SK-N-SH (cell line): ENCODE results near the gene NEUROG2. TPM values are rescaled to one million over a fixed set of nuclear protein-coding genes. Genes with fewer than 3 reads are reported as not detected.

ENCODE experiments used
- CTCF ChIA-PET: fragments of 300-600, 350-600 bp; formaldehyde crosslinking; extraction: SDS; loops from one replicate; lab custom pipeline; 2021; lab: Yijun Ruan, JAX
- POLR2A ChIA-PET: fragments of 350-600 bp; sonication (Branson Sonifier 250); formaldehyde crosslinking; extraction: SDS; loops from one replicate; lab custom pipeline; 2020; ENCODE audit warnings: antibody characterized with exemption, inconsistent platforms; lab: Yijun Ruan, JAX
- DNase-seq: peaks from one replicate; pipeline ENCODE4 v3.0.0; 2012
- H2AFZ ChIP-seq: fragments of 200-600 bp; sonication (generic); 2 replicates; pipeline ENCODE4 v1.8.1; 2016; ENCODE audit warnings: antibody characterized with exemption, mild to moderate bottlenecking, low read depth
- H3F3A ChIP-seq: fragments of 200-600 bp; sonication (generic); replicated peaks from 2 replicates; pipeline ENCODE3; 2016; ENCODE audit warnings: antibody characterized with exemption, mild to moderate bottlenecking; ENCODE audit not compliant: insufficient read depth
- H3K27ac ChIP-seq, 2 experiments: fragments of 200-500 bp in 1 of 2; fragments of 200-600 bp in 1 of 2; sonication (Bioruptor generic) in 1 of 2; sonication (generic), shearing (Covaris generic) in 1 of 2; 2 replicates each; pipeline versions ENCODE4 v1.5.1 to v1.6.1; 2014 to 2016; ENCODE audit warnings: low read depth in 2 of 2, inconsistent platforms in 1 of 2, low read length in 1 of 2, mild to moderate bottlenecking in 1 of 2, mixed read lengths in 1 of 2
- H3K27me3 ChIP-seq: fragments of 200-600 bp; sonication (generic), shearing (Covaris generic); 2 replicates; pipeline ENCODE4 v1.6.1; 2016; ENCODE audit warnings: mixed run types; ENCODE audit not compliant: insufficient read depth
- H3K36me3 ChIP-seq, 2 experiments: fragments of 200-500 bp in 1 of 2; fragments of 200-600 bp in 1 of 2; sonication (Bioruptor generic) in 1 of 2; sonication (generic) in 1 of 2; replicated peaks in 1 of 2; 2 replicates each; pipeline versions ENCODE3 to v1.5.1; 2014 to 2016; ENCODE audit warnings: low read length in 1 of 2, mild to moderate bottlenecking in 1 of 2; ENCODE audit not compliant: insufficient read depth in 2 of 2, control insufficient read depth in 1 of 2
- H3K4me1 ChIP-seq, 2 experiments: fragments of 200-500 bp in 1 of 2; fragments of 200-600 bp in 1 of 2; sonication (Bioruptor generic) in 1 of 2; sonication (generic), shearing (Covaris generic) in 1 of 2; 2 replicates each; pipeline versions ENCODE4 v1.5.1 to v1.6.1; 2014 to 2016; ENCODE audit warnings: low read depth in 1 of 2, low read length in 1 of 2, mixed run types in 1 of 2; ENCODE audit not compliant: insufficient read depth in 2 of 2, control insufficient read depth in 1 of 2
- H3K4me2 ChIP-seq: fragments of 200-600 bp; sonication (generic), shearing (Covaris generic); 2 replicates; pipeline ENCODE4 v1.6.1; 2017; ENCODE audit warnings: mixed run types
- H3K4me3 ChIP-seq, 2 experiments: fragments of 200-500 bp in 1 of 2; fragments of 200-600 bp in 1 of 2; sonication (Bioruptor generic) in 1 of 2; sonication (generic), shearing (Covaris generic) in 1 of 2; 2 replicates each; pipeline versions ENCODE4 v1.5.1 to v1.8.1; 2014 to 2016; ENCODE audit warnings: low read depth in 2 of 2, inconsistent platforms in 1 of 2, low read length in 1 of 2, mild to moderate bottlenecking in 1 of 2, mixed read lengths in 1 of 2, moderate library complexity in 1 of 2
- H3K79me2 ChIP-seq: fragments of 200-600 bp; sonication (generic); 2 replicates; pipeline ENCODE4 v1.8.1; 2017; ENCODE audit warnings: mild to moderate bottlenecking; ENCODE audit not compliant: insufficient read depth
- H3K9ac ChIP-seq: fragments of 200-600 bp; sonication (generic); 2 replicates; pipeline ENCODE4 v1.6.1; 2017; ENCODE audit warnings: mixed run types
- H3K9me2 ChIP-seq: fragments of 200-600 bp; sonication (generic); 2 replicates; pipeline ENCODE4 v1.6.1; 2017; ENCODE audit warnings: mixed run types
- H3K9me3 ChIP-seq: fragments of 200-600 bp; sonication (generic); 2 replicates; pipeline ENCODE4 v1.6.1; 2017; ENCODE audit warnings: mixed run types, mild to moderate bottlenecking, moderate library complexity
- H4K20me1 ChIP-seq: fragments of 200-600 bp; sonication (generic); 2 replicates; pipeline ENCODE4 v1.6.1; 2017; ENCODE audit warnings: mild to moderate bottlenecking, mixed run types; ENCODE audit not compliant: insufficient read depth
- CHD2 ChIP-seq: fragments of 150-350 bp; IDR thresholded peaks from 2 replicates; pipeline ENCODE4 v1.6.1; 2018; ENCODE audit warnings: low read length; ENCODE audit not compliant: partially characterized antibody
- ELF1 ChIP-seq: IDR thresholded peaks from 2 replicates; pipeline ENCODE4 v1.4.0; 2012
- EP300 ChIP-seq, 2 experiments: IDR thresholded peaks; 2 replicates each; pipeline versions ENCODE4 v1.4.0 to v1.6.1; 2012; ENCODE audit warnings: borderline replicate concordance in 1 of 2, low read depth in 1 of 2, low read length in 1 of 2
- EZH2phosphoT487 ChIP-seq: fragments of 200-600 bp; sonication (generic); IDR thresholded peaks from 2 replicates; pipeline ENCODE4 v1.6.1; 2017; ENCODE audit warnings: low read depth, mixed run types, mild to moderate bottlenecking, antibody characterized with exemption, moderate library complexity, borderline replicate concordance
- FOSL2 ChIP-seq: IDR thresholded peaks from 2 replicates; pipeline ENCODE4 v1.4.0; 2012; ENCODE audit warnings: low read depth, mild to moderate bottlenecking, moderate library complexity, borderline replicate concordance
- FOXM1 ChIP-seq: IDR thresholded peaks from 2 replicates; pipeline ENCODE4 v1.4.0; 2012; ENCODE audit warnings: low read depth, mild to moderate bottlenecking
- GATA2 ChIP-seq: sonication (generic); formaldehyde crosslinking; IDR thresholded peaks from 2 replicates; pipeline ENCODE4 v1.5.0; 2020; ENCODE audit warnings: mild to moderate bottlenecking, missing genetic modification reagents
- MEF2A ChIP-seq: IDR thresholded peaks from 2 replicates; pipeline ENCODE4 v1.4.0; 2012; ENCODE audit warnings: low read depth, borderline replicate concordance
- RFX5 ChIP-seq: IDR thresholded peaks from 2 replicates; pipeline ENCODE4 v1.6.1; 2012; ENCODE audit warnings: mild to moderate bottlenecking, improper control_type of control experiment, low read length
- RXRA ChIP-seq: IDR thresholded peaks from 2 replicates; pipeline ENCODE4 v1.4.0; 2012; ENCODE audit warnings: low read depth, mild to moderate bottlenecking, borderline replicate concordance
- SMC3 ChIP-seq: IDR thresholded peaks from 2 replicates; pipeline ENCODE4 v1.6.1; 2012; ENCODE audit warnings: low read depth, low read length, improper control_type of control experiment
- TAF1 ChIP-seq: IDR thresholded peaks from 2 replicates; pipeline ENCODE4 v1.6.1; 2012; ENCODE audit warnings: low read depth, mild to moderate bottlenecking, low read length, moderate library complexity, borderline replicate concordance
- TCF12 ChIP-seq: IDR thresholded peaks from 2 replicates; pipeline ENCODE4 v1.4.0; 2012
- TEAD4 ChIP-seq: IDR thresholded peaks from 2 replicates; pipeline ENCODE4 v1.4.0; 2012; ENCODE audit warnings: mild to moderate bottlenecking, borderline replicate concordance; ENCODE audit not compliant: insufficient read depth
- WGBS: methylation state at CpG from one replicate; pipeline ENCODE4 v1.1.6; 2017; ENCODE audit warnings: low lambda C conversion rate; 5-methylcytosine and 5-hydroxymethylcytosine counted together
- polyA plus RNA-seq, 3 experiments: library from polyadenylated mRNA; depleted of rRNA; stranded (reverse); fragments of >200 nt; gene quantifications; 2 replicates each; pipeline ENCODE4 v1.2.3, GENCODE V29; 2012
- TF ChIP-seq, protein P1 (sequence below): IDR thresholded peaks from 2 replicates; pipeline ENCODE4 v1.4.0; 2012; ENCODE audit warnings: low read depth

Gene NEUROG2
- polyA plus RNA-seq, 1 of the 3 experiments (the other 2 are of a cell fraction) = not detected

DNA sequence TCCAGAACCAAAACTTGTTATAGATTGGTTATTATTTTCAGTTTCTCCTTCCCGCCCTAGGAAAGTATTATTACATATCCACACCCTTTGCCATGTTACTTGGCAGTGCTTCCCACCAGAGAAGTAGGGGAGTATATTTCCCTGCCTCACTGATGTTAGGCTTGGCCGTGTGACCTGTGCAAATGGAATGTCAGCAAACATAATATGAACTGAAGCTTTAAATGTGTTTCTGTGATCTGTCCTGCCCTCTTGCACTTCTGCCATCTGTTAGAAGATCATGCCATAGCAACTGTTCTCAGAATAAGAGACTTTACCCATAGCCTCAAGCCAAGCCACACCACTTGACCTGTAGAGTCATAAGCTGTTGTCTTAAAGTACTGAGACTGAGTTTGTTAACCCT is 36.7 kb upstream of the NEUROG2 start:
- no peak overlapping the region for H3K4me3 ChIP-seq
- no peak overlapping the region for H2AFZ ChIP-seq
- no peaks in the 10 kb centered on the region for H3K79me2 ChIP-seq
- peak overlapping the region in 1 of 2 experiments; percentile 7; a peak in 1 of 4 replicates for H3K27ac ChIP-seq
- ChIA-PET POLR2A (interaction anchor here (0.6 kb wide), 1 partner anchor 9 kb away, joined by 3 read pairs; no protein-coding TSS in a partner anchor), CTCF (interaction anchor here (1.0 to 1.1 kb wide), 2 partner anchors 12 to 386 kb away, joined by 3 read pairs; no protein-coding TSS in a partner anchor)
- no peaks in the 10 kb centered on the region for H3K9me3 ChIP-seq
- no peak overlapping the region for H3K9ac ChIP-seq
- TF ChIP-seq EZH2phosphoT487 = no peak
- no peak for TF ChIP-seq FOXM1
- TF ChIP-seq TCF12 = 0 out of 2 replicates have a peak, but pooled peaks have one; percentile 5
- TF ChIP-seq GATA2 = no peak
- H3K4me1 ChIP-seq = peaks cover 3 to 10% of the 10 kb centered on the region in 2 experiments; a peak in 2 of 4 replicates
- H3K36me3 ChIP-seq = peaks cover 0 to 7% of the 10 kb centered on the region in 2 experiments
- no peak overlapping the region for H3K4me2 ChIP-seq
- no peaks in the 10 kb centered on the region for H3K9me2 ChIP-seq
- no peak for DNase-seq
- no peaks in the 10 kb centered on the region for H4K20me1 ChIP-seq
- peaks cover 7% of the 10 kb centered on the region for H3F3A ChIP-seq
- 59% methylated on average over 2 of the region's 2 CpGs for WGBS
- H3K27me3 ChIP-seq = no peaks in the 10 kb centered on the region

DNA sequence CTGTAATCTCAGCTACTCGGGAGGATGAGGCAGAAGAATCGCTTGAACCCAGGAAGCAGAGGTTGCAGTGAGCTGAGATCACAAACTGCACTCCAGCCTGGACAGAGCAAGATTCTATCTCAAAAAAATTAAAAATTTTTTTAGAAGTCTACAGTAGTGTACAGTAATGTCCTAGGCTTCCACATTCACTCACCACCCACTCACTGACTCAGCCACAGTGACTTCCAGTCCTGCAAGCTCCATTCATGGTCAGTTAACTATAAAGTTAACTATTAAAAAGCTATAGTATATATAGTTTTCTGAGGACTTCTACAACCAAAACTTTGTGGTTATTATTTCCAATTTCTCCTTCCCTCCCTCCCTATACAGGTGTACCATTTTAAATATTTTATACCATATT is 34.7 kb upstream of the NEUROG2 start:
- H3K4me1 ChIP-seq = peaks cover 0 to 10% of the 10 kb centered on the region in 2 experiments; a peak in 1 of 4 replicates
- no peaks in the 10 kb centered on the region for H3K9me3 ChIP-seq
- no peaks in the 10 kb centered on the region for H3K79me2 ChIP-seq
- peaks cover 7% of the 10 kb centered on the region for H3F3A ChIP-seq
- H3K27me3 ChIP-seq = no peaks in the 10 kb centered on the region
- CTCF ChIA-PET = interaction anchor here (1.3 kb wide), 1 partner anchor 15 kb away, joined by 3 read pairs; no protein-coding TSS in a partner anchor
- H3K9ac ChIP-seq = no peak overlapping the region
- TF ChIP-seq FOXM1 = no peak
- TF ChIP-seq RFX5 = no peak
- TF ChIP-seq SMC3 = no peak
- TF ChIP-seq EP300 (IDR thresholded peaks at IDR 0.05; ENCODE audit: borderline replicate concordance in 1 of 2, low read depth in 1 of 2, low read length in 1 of 2) = no peak
- no peak for TF ChIP-seq FOSL2
- TF ChIP-seq MEF2A = no peak
- TF ChIP-seq GATA2 = no peak
- no peak for TF ChIP-seq TAF1
- TF ChIP-seq TEAD4 = no peak
- TF ChIP-seq, protein P1, sequence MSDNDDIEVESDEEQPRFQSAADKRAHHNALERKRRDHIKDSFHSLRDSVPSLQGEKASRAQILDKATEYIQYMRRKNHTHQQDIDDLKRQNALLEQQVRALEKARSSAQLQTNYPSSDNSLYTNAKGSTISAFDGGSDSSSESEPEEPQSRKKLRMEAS = no peak
- no peak for TF ChIP-seq RXRA
- no peak for TF ChIP-seq CHD2
- no peak for TF ChIP-seq ELF1
- peaks cover 0 to 7% of the 10 kb centered on the region in 2 experiments for H3K36me3 ChIP-seq
- H4K20me1 ChIP-seq = no peaks in the 10 kb centered on the region
- H3K9me2 ChIP-seq = no peaks in the 10 kb centered on the region
- whole genome bisulfite sequencing = 84% methylated on average over 2 of the region's 2 CpGs
- peak overlapping the region in 1 of 2 experiments; percentile 19; a peak in 1 of 4 replicates for H3K27ac ChIP-seq
- DNase-seq = no peak
- H3K4me2 ChIP-seq = no peak overlapping the region
- POLR2A ChIA-PET = no interaction called here
- no peak overlapping the region for H3K4me3 ChIP-seq
- peak overlapping the region; percentile 29; the same call in 1 of the 2 replicates for H2AFZ ChIP-seq
